ENCODE results near the gene CD160. TPM values are rescaled to one million over a fixed set of nuclear protein-coding genes. Genes with fewer than 3 reads are reported as not detected.
A peak's percentile ranks its signal among the peaks of the same experiment; 100 is the strongest.
"Not testable (repeated sequence)": the region's sequence is repeated elsewhere in the genome, so short reads cannot be mapped to it uniquely, and the experiment has no call there.

Gene CD160
- total RNA-seq, 1 experiment from 2014 or later: not detected

GRCh38 chr1:145758575-145758974 lies 39.3 kb downstream of the CD160 start:
- no peak for DNase-seq (ENCODE audit: low spot score)

- DNase-seq (ENCODE audit: low spot score): no peak
Observed at GRCh38 chr1:145759721-145760120, 40.4 kb downstream of the CD160 start.

DNA sequence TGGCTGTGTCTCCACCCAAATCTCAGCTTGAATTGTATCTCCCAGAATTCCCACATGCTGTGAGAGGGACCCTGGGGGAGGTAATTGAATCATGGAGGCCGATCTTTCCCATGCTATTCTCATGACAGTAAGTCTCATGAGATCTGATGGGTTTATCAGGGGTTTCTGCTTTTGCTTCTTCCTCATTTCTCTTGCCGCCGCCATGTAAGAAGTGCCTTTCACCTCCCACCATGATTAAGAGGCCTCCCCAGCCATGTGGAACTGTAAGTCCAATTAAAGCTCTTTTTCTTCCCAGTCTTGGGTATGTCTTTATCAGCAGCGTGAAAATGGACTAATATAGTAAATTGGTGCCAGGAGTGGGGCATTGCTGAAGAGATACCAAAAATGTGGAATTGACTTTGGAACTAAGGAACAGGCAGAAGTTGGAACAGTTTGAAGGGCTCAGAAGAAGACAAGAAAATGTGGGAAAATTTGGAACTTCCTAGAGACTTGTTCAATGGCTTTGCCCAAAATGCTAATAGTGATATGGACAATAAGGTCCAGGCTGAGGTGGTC lies 41.2 kb downstream of the CD160 start:
- not testable (repeated sequence) for DNase-seq (ENCODE audit: low spot score)

GRCh38 chr1:145761498-145761897 lies 42.2 kb downstream of the CD160 start:
- not testable (repeated sequence) for DNase-seq (ENCODE audit: low spot score)

GRCh38 chr1:145762001-145762400 lies 42.7 kb downstream of the CD160 start:
- not testable (repeated sequence) for DNase-seq (ENCODE audit: low spot score)

GRCh38 chr1:145764231-145764940 lies 45.1 kb downstream of the CD160 start:
- DNase-seq (ENCODE audit: low spot score): not testable (repeated sequence)

- DNase-seq (ENCODE audit: low spot score): not testable (repeated sequence)
Observed at GRCh38 chr1:145765127-145765526, 45.8 kb downstream of the CD160 start.

DNA sequence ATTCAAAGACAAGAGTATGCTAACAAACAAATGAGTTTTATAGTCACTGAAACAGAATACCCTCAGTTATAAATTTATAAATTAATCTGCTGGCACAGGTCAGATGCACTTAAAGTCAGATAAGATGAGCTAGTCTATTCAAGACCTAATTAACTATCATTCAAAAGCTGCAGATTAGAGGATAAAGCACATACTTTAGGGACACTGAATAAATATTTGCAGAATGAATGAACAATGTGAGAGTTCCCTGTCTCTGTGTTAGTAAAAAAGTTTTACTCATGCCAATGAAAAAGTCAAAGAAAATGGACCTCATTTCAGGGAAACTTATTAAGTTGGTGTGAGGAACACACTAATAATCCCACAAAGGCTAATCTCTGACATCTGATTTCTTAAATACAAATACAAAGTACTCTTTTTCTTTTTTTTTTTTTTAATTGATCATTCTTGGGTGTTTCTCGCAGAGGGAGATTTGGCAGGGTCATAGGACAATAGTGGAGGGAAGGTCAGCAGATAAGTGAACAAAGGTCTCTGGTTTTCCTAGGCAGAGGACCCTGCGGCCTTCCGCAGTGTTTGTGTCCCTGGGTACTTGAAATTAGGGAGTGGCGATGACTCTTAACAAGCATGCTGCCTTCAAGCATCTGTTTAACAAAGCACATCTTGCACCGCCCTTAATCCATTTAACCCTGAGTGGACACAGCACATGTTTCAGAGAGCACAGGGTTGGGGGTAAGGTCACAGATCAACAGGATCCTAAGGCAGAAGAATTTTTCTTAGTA lies 46.5 kb downstream of the CD160 start:
- not testable (repeated sequence) for DNase-seq (ENCODE audit: low spot score)

GRCh38 chr1:145766926-145767325 lies 47.6 kb downstream of the CD160 start:
- not testable (repeated sequence) for DNase-seq (ENCODE audit: low spot score)

DNA sequence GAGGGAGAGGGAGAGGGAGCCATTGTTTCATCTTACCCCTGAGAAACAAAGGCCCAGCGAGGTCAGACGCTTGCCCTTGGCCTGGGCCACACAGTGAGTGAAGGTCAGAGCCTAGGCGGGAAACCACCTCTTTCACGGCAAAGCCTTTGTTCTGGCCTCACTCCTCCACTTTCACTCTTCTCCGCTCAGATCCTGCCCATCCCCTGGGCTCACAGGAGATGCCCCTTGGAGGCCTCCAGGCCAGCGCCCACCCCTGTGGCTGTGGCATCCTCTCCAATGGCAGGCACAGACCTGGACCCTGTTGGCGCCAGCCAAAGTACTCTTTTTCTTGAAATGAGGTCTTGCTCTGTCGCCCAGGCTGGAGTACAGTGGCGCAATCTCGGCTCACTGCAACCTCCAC lies 48.7 kb downstream of the CD160 start:
- DNase-seq (ENCODE audit: low spot score): not testable (repeated sequence)

DNA sequence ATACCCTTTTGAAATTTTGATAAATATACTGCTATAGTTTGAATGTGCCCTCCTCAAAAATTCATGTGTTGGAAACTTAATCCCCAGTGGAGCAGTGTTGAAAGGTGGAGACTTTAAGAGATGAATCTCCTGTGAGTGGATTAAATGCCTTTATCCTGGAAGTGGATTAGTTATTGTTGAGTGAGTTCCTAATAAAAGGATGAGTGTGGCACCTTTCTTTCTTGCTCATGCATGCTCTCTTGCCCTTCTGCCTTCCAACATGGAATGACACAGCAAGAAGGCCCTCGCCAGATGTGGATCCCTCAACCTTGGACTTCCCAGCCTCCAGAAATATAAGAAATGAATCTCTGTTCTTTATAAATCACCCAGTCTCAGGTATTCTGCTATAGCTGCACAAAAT lies 51.8 kb downstream of the CD160 start:
- DNase-seq (ENCODE audit: low spot score): no peak

DNA sequence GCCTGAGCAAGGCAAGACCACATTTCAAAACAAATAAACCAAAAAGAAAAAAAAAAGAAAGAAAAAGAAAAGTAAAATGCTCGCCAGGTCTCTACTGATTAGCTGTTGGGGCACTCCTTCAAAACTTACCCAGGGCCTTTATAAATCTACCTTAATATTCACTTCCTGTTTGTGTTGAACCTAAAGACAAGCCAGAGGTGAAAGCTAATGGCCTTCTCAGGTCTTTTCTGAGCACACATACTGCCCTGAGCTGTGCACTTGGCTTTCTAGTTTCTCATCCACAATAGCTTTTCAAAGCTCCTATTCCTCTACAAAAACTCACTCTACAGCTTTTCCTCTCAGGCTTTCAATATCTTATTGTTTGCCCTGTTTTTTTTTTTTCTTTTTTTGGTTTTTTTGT lies 54.1 kb downstream of the CD160 start:
- no peak for DNase-seq (ENCODE audit: low spot score)

DNA sequence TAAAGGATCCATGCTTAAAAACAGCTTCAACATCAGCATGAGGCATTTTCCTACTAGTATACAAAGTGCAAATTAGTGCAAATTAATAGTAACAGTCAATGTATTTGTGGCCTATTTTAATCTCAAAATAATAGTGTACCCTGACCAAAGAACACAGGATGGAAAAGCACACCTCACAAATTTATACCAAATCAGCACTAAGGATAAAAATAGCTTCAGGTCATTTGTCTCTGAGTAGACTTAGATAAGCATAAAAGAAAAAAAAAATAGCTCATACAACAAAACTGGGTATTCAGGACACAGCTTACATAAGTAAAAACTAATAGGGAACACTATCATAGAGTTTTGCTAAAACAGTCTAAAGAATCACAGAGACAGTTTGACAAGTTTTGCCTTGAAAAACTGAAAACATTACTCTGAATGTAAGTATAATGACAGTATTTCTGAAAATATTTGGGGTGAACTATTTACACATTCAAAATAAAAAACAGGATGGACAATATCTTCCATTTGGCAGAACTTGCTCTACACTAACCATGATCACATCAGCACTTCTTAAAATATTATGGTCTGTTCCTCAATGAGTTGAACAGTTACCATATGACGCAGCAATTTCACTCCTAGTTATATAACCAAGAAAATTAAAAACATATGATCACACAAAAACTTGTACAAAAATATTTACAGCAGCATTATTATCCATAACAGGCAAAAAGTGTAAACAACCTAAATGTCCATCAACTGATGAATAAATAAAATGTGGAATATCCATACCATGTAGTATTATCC lies 58.3 kb downstream of the CD160 start:
- DNase-seq (ENCODE audit: low spot score): no peak

DNA sequence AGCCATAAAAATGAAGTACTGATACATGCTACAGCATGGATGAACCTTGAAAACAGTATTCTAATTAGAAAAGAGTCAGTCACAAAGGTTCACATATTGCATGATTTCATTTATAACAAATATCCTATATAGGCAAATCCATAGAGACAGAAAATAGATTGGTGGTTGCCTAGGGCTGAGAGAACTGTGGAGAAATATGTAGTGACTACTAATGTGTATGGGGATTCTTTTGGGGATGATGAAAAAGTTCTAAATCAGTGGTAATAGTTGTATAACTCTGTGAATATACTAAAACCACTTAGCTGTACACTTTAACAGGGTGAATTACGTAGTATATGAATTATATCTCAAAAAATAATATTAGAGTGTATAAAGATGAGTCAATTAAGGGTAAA lies 58.8 kb downstream of the CD160 start:
- DNase-seq (ENCODE audit: low spot score): no peak

DNA sequence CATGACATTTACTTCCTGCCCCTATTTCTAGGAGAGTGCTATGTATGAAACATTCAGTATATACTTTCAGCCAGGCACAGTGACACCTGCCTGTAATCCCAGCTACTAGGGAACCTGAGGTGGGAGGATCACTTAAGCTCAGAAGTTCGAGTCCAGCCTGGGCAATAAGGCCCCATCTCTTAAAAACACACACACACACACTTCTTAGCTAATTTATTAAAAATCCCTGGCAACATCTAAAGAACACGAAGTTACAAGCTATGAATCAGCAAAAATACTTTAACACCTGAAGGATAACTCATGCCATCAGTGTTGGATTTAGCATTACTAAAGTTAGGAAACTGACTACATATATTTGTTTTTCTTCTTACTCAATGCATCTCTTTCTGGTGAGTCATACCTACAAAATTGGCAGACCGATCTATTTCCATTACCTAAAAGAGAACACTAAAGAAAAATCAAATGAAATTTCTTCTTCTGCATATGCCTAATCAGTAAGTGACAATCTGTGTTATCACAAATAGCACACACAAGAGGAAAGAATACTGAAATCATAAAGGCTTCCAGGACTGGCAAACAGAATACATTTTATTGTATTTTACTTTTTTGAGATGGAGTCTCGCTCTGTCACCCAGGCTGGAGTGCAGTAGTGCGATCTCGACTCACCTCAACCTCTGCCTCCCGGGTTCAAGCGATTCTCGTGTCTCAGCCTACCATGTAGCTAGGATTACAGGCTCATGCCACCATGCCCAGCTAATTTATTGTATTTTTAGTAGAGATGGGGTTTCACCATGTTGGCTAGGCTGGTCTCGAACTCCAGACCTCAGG lies 63.2 kb downstream of the CD160 start:
- peak; percentile 41 for DNase-seq (ENCODE audit: low spot score)

DNA sequence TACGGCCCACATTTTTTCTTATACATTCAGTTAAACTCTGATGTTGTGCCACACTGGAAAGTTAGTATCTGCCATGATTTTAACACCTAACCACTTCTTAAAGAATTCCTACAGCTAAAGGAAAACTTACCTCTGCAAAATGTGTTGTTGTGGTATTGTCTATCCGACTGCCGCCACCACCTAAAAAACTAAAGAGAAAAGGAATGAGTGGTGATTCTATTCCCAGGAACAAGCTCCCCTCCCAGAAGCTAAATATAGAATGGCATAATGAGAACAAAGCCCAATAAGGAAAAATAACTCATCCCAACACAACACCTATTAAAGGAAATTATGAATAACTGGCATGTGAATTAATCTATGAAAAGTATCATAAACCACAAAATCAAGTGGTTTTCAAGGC lies 65.1 kb downstream of the CD160 start:
- DNase-seq (ENCODE audit: low spot score): no peak

- no peak for DNase-seq (ENCODE audit: low spot score)
Observed at GRCh38 chr1:145785547-145785946, 66.2 kb downstream of the CD160 start.

DNA sequence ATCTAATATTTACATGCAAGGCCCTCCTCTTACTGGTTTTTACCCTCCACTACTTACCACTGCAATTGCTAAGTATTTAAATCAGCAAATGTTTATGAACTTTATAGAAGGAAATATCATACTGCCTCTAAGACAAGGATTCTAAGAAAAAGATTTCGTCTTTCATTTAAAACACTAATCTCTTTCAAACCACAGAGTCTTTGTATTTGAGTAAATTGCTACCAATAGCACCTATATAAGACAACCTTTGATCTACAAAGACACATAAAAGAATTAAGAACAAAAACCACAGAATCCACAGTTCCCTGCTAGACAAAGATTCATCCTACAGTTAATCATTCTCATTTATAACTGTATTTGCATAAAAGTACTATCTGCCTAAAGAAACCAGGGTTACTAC lies 67.0 kb downstream of the CD160 start:
- no peak for DNase-seq (ENCODE audit: low spot score)

- no peak for DNase-seq (ENCODE audit: low spot score)
Observed at GRCh38 chr1:145788580-145788979, 69.3 kb downstream of the CD160 start.
